GM12875 (cell line): ENCODE measurements around the gene MS4A1.

Experiments used
- H3K4me3 ChIP-seq: one replicate; pipeline ENCODE4 v1.5.1; 2011; ENCODE audit warnings: low read depth, low read length, control low read depth
- CTCF ChIP-seq: IDR thresholded peaks from 2 replicates; pipeline ENCODE4 v1.5.1; 2011; ENCODE audit warnings: low read depth, mild to moderate bottlenecking, control low read depth, inconsistent platforms, low read length, moderate library complexity, borderline replicate concordance; ENCODE audit not compliant: insufficient read depth

Gene MS4A1

GRCh38 chr11:60477035-60477445, 21.4 kb downstream of the MS4A1 start:
- H3K4me3 ChIP-seq = no peak overlapping the region
- TF ChIP-seq CTCF = no peak

- H3K4me3 ChIP-seq = no peak overlapping the region
- TF ChIP-seq CTCF = no peak
Measured at GRCh38 chr11:60482361-60482760, 26.7 kb downstream of the MS4A1 start.

GRCh38 chr11:60485987-60486386, 30.3 kb downstream of the MS4A1 start:
- peak; percentile 88 for TF ChIP-seq CTCF
- H3K4me3 ChIP-seq = no peak overlapping the region

- no peak within 1 kb of the TSS for H3K4me3 ChIP-seq
- no peak for TF ChIP-seq CTCF
Measured at GRCh38 chr11:60492488-60493009, 36.9 kb downstream of the MS4A1 start, which contains the start of gene MS4A12. MS4A12 (plus strand) TSS chr11:60492778; CDS start chr11:60497319, 4,541 bp downstream.

- no peak for TF ChIP-seq CTCF
- no peak overlapping the region for H3K4me3 ChIP-seq
Measured at GRCh38 chr11:60493454-60493853, 37.8 kb downstream of the MS4A1 start.

GRCh38 chr11:60498399-60498798, 42.8 kb downstream of the MS4A1 start:
- no peak overlapping the region for H3K4me3 ChIP-seq
- TF ChIP-seq CTCF = no peak

GRCh38 chr11:60498853-60499252, 43.2 kb downstream of the MS4A1 start:
- TF ChIP-seq CTCF = no peak
- no peak overlapping the region for H3K4me3 ChIP-seq
